H9 (cell line): ENCODE data around the gene RYR3. TPM values are rescaled to one million over a fixed set of nuclear protein-coding genes. Genes with fewer than 3 reads are reported as not detected.
A peak's percentile ranks its signal among the peaks of the same experiment; 100 is the strongest.

Source experiments
- DNase-seq: peaks from one replicate; pipeline ENCODE4 v3.0.0-alpha.2; 2017
- H2AFZ ChIP-seq: one replicate; pipeline ENCODE4 v1.6.1; 2013; ENCODE audit warnings: mild to moderate bottlenecking, low read length, control low read depth, moderate library complexity
- H2AK5ac ChIP-seq: 2 replicates; pipeline ENCODE4 v1.6.1; 2013; ENCODE audit warnings: low read length, control low read depth, mixed read lengths; ENCODE audit not compliant: insufficient read length
- H2BK120ac ChIP-seq: one replicate; pipeline ENCODE4 v1.6.1; 2013; ENCODE audit warnings: low read depth, mild to moderate bottlenecking, low read length, control low read depth, inconsistent platforms; ENCODE audit not compliant: poor library complexity, severe bottlenecking
- H2BK12ac ChIP-seq: 2 replicates; pipeline ENCODE4 v1.6.1; 2013; ENCODE audit warnings: low read length, control low read depth, mixed read lengths, low read depth; ENCODE audit not compliant: insufficient read length
- H2BK15ac ChIP-seq: 2 replicates; pipeline ENCODE4 v1.6.1; 2013; ENCODE audit warnings: low read depth, low read length, control low read depth
- H2BK20ac ChIP-seq: one replicate; pipeline ENCODE4 v1.6.1; 2013; ENCODE audit warnings: low read depth, mild to moderate bottlenecking, low read length, control low read depth, inconsistent platforms; ENCODE audit not compliant: poor library complexity, severe bottlenecking
- H2BK5ac ChIP-seq: 2 replicates; pipeline ENCODE4 v1.6.1; 2013; ENCODE audit warnings: low read length, control low read depth, mixed read lengths; ENCODE audit not compliant: insufficient read length
- H3K14ac ChIP-seq: 2 replicates; pipeline ENCODE4 v1.6.1; 2013; ENCODE audit warnings: low read length, control low read depth; ENCODE audit not compliant: insufficient read depth
- H3K18ac ChIP-seq: 2 replicates; pipeline ENCODE4 v1.6.1; 2013; ENCODE audit warnings: low read depth, mild to moderate bottlenecking, mixed read lengths, low read length, control low read depth; ENCODE audit not compliant: insufficient read length
- H3K23ac ChIP-seq: 2 replicates; pipeline ENCODE4 v1.6.1; 2013; ENCODE audit warnings: low read length, control low read depth, mixed read lengths, low read depth; ENCODE audit not compliant: insufficient read length
- H3K23me2 ChIP-seq: 2 replicates; pipeline ENCODE4 v1.6.1; 2013; ENCODE audit warnings: low read depth, mild to moderate bottlenecking, mixed read lengths, low read length, control low read depth; ENCODE audit not compliant: insufficient read length, poor library complexity, severe bottlenecking
- H3K27ac ChIP-seq: 2 replicates; pipeline ENCODE4 v1.5.1; 2013; ENCODE audit warnings: low read length, control low read depth, mixed read lengths, low read depth; ENCODE audit not compliant: insufficient read length
- H3K27me3 ChIP-seq: 2 replicates; pipeline ENCODE4 v1.6.1; 2013; ENCODE audit warnings: low read length, control low read depth, inconsistent platforms; ENCODE audit not compliant: insufficient read depth
- H3K4ac ChIP-seq: 2 replicates; pipeline ENCODE4 v1.6.1; 2013; ENCODE audit warnings: low read depth, mild to moderate bottlenecking, control low read depth, inconsistent platforms, low read length, moderate library complexity
- H3K4me1 ChIP-seq: 2 replicates; pipeline ENCODE4 v1.6.1; 2013; ENCODE audit warnings: low read length, control low read depth, inconsistent platforms; ENCODE audit not compliant: insufficient read depth
- H3K4me2 ChIP-seq: 2 replicates; pipeline ENCODE4 v1.6.1; 2013; ENCODE audit warnings: low read length, control low read depth, mixed read lengths; ENCODE audit not compliant: insufficient read length, insufficient read depth
- H3K56ac ChIP-seq: 2 replicates; pipeline ENCODE4 v1.6.1; 2013; ENCODE audit warnings: low read depth, mild to moderate bottlenecking, mixed read lengths, low read length, control low read depth; ENCODE audit not compliant: insufficient read length
- H3K79me1 ChIP-seq: 2 replicates; pipeline ENCODE4 v1.6.1; 2013; ENCODE audit warnings: low read depth, mild to moderate bottlenecking, moderate library complexity, low read length, control low read depth, inconsistent platforms; ENCODE audit not compliant: insufficient read depth, poor library complexity, severe bottlenecking
- H3K79me2 ChIP-seq: 2 replicates; pipeline ENCODE4 v1.6.1; 2013; ENCODE audit warnings: low read length, control low read depth, inconsistent platforms; ENCODE audit not compliant: insufficient read depth
- H3K9ac ChIP-seq: 2 replicates; pipeline ENCODE4 v1.6.1; 2013; ENCODE audit warnings: low read length, control low read depth, mixed read lengths; ENCODE audit not compliant: insufficient read length; ENCODE audit errors: extremely low read depth
- H3K9me3 ChIP-seq: one replicate; pipeline ENCODE4 v1.6.1; 2013; ENCODE audit warnings: low read depth, low read length, inconsistent platforms; ENCODE audit not compliant: control insufficient read depth
- H3T11ph ChIP-seq: one replicate; pipeline ENCODE4 v1.6.1; 2013; ENCODE audit warnings: mild to moderate bottlenecking, low read length, control low read depth, inconsistent platforms
- H4K20me1 ChIP-seq: one replicate; pipeline ENCODE4 v1.6.1; 2013; ENCODE audit not compliant: control insufficient read depth, insufficient read length, insufficient read depth
- H4K5ac ChIP-seq: 2 replicates; pipeline ENCODE4 v1.6.1; 2013; ENCODE audit warnings: low read depth, mild to moderate bottlenecking, mixed read lengths, low read length, control low read depth; ENCODE audit not compliant: insufficient read length
- H4K8ac ChIP-seq: replicated peaks from 2 replicates; pipeline ENCODE4 v1.6.1; 2013; ENCODE audit warnings: low read length, control low read depth, mixed read lengths, low read depth; ENCODE audit not compliant: insufficient read length
- H4K91ac ChIP-seq: 2 replicates; pipeline ENCODE4 v1.6.1; 2013; ENCODE audit warnings: low read depth, mild to moderate bottlenecking, moderate library complexity, mixed read lengths, low read length, control low read depth; ENCODE audit not compliant: insufficient read length
- H3K27ac Mint-ChIP-seq, 3 experiments: 2 replicates in 2 of 3; 3 replicates in 1 of 3; pipeline ENCODE4 v1.8.0; 2020 to 2021; ENCODE audit warnings: mixed read lengths in 3 of 3, mild to moderate bottlenecking in 1 of 3, moderate library complexity in 1 of 3
- H3K27me3 Mint-ChIP-seq: 2 replicates; pipeline ENCODE4 v1.8.0; 2021; ENCODE audit warnings: low read depth, mild to moderate bottlenecking, moderate library complexity, mixed read lengths
- H3K36me3 Mint-ChIP-seq, 3 experiments: 2 replicates in 2 of 3; 3 replicates in 1 of 3; pipeline ENCODE4 v1.8.0; 2020 to 2021; ENCODE audit warnings: low read depth in 3 of 3, mixed read lengths in 3 of 3; ENCODE audit not compliant: insufficient read depth in 1 of 3
- H3K4me1 Mint-ChIP-seq, 2 experiments: 2 replicates each; pipeline ENCODE4 v1.8.0; 2020; ENCODE audit warnings: mixed read lengths in 2 of 2
- H3K4me3 Mint-ChIP-seq, 2 experiments: 2 replicates in 1 of 2; 3 replicates in 1 of 2; pipeline ENCODE4 v1.8.0; 2020 to 2021; ENCODE audit warnings: mild to moderate bottlenecking in 2 of 2, mixed read lengths in 2 of 2, moderate library complexity in 1 of 2
- H3K9me3 Mint-ChIP-seq, 2 experiments: 2 replicates in 1 of 2; 3 replicates in 1 of 2; pipeline ENCODE4 v1.8.0; 2020; ENCODE audit warnings: mild to moderate bottlenecking in 2 of 2, mixed read lengths in 2 of 2, moderate library complexity in 1 of 2
- WGBS: extraction: QIAGEN DNeasy Blood & Tissue Kit; methylation state at CpG from one replicate; pipeline ENCODE4 v1.1.7; 2013; ENCODE audit warnings: missing lambda C conversion rate, low lambda C conversion rate, mixed read lengths; ENCODE audit not compliant: insufficient read length; ENCODE audit errors: extremely low coverage; 5-methylcytosine and 5-hydroxymethylcytosine counted together
- total RNA-seq: library from RNA; stranded (reverse); gene quantifications from 2 replicates; pipeline ENCODE4 v1.2.1, GENCODE V29; 2021
- TF ChIP-seq, protein P1 (sequence below): fragments of 200-600 bp; sonication (generic); conservative IDR thresholded peaks from 3 replicates; pipeline ENCODE4 v1.8.0; 2021; ENCODE audit warnings: antibody characterized with exemption, mild to moderate bottlenecking

RYR3 gene
- total RNA-seq, 1 experiment from 2014 or later = 0.85 TPM

DNA sequence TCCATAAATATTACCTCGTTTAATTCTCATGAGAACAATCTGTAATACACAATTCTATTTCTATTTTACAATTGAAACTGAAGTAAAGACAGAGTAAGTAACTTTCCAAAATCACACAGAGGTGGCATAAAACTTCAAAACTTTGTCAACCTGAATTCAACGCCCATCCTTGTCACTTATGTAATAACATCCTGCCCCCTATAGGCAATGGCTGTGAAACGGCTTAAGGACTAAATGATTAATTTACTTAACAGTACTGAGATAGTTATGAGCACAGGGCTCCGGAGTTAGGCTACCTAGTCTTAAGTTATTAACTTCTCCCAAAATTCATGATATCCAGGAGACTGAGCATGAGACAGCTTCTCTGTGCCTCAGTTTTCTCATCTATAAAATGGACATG lies 364.5 kb downstream of the RYR3 start:
- Histone ChIP-seq H3K79me1 (no peaks in the 10 kb centered on the region), H3K18ac (no peak overlapping the region), H3K23me2 (no peaks in the 10 kb centered on the region), H2BK20ac (no peak overlapping the region), H4K20me1 (no peaks in the 10 kb centered on the region), H4K91ac (no peak overlapping the region), H3K9me3 (no peaks in the 10 kb centered on the region), H3T11ph (no peak overlapping the region), H2BK5ac (no peak overlapping the region), H3K4me1 (no peaks in the 10 kb centered on the region), H3K23ac (no peak overlapping the region), H3K9ac (no peak overlapping the region), H3K14ac (no peak overlapping the region), H2AFZ (no peak overlapping the region), H2AK5ac (no peak overlapping the region), H2BK15ac (no peak overlapping the region), H3K79me2 (no peaks in the 10 kb centered on the region), H4K5ac (no peak overlapping the region), H2BK12ac (no peak overlapping the region), H3K4ac (no peak overlapping the region), H3K4me2 (no peak overlapping the region), H4K8ac (no peak overlapping the region), H3K27ac (no peak overlapping the region), H2BK120ac (no peak overlapping the region), H3K56ac (no peak overlapping the region), H3K27me3 (no peaks in the 10 kb centered on the region)
- H3K9me3 Mint-ChIP-seq = no peaks in the 10 kb centered on the region
- no peaks in the 10 kb centered on the region; a peak in 1 of 4 replicates for H3K4me1 Mint-ChIP-seq
- H3K27me3 Mint-ChIP-seq = peaks cover 3% of the 10 kb centered on the region
- TF ChIP-seq, protein P1, sequence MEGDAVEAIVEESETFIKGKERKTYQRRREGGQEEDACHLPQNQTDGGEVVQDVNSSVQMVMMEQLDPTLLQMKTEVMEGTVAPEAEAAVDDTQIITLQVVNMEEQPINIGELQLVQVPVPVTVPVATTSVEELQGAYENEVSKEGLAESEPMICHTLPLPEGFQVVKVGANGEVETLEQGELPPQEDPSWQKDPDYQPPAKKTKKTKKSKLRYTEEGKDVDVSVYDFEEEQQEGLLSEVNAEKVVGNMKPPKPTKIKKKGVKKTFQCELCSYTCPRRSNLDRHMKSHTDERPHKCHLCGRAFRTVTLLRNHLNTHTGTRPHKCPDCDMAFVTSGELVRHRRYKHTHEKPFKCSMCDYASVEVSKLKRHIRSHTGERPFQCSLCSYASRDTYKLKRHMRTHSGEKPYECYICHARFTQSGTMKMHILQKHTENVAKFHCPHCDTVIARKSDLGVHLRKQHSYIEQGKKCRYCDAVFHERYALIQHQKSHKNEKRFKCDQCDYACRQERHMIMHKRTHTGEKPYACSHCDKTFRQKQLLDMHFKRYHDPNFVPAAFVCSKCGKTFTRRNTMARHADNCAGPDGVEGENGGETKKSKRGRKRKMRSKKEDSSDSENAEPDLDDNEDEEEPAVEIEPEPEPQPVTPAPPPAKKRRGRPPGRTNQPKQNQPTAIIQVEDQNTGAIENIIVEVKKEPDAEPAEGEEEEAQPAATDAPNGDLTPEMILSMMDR = peak; percentile 81
- no peak overlapping the region for H3K27ac Mint-ChIP-seq
- no peaks in the 10 kb centered on the region for H3K36me3 Mint-ChIP-seq
- WGBS = no CpG with 5 or more reads among the region's 4 CpGs
- DNase-seq = no peak
- H3K4me3 Mint-ChIP-seq = no peak overlapping the region
